GM19463 (cell line): ENCODE data around the gene CACNG8.

Experiments used
- ATAC-seq: cut with Tn5 transposase; IDR thresholded peaks from one replicate; pipeline ENCODE4 v1.9.1; 2021; ENCODE audit warnings: mild to moderate bottlenecking, moderate library complexity; ENCODE audit not compliant: unreplicated experiment

CACNG8 gene

DNA sequence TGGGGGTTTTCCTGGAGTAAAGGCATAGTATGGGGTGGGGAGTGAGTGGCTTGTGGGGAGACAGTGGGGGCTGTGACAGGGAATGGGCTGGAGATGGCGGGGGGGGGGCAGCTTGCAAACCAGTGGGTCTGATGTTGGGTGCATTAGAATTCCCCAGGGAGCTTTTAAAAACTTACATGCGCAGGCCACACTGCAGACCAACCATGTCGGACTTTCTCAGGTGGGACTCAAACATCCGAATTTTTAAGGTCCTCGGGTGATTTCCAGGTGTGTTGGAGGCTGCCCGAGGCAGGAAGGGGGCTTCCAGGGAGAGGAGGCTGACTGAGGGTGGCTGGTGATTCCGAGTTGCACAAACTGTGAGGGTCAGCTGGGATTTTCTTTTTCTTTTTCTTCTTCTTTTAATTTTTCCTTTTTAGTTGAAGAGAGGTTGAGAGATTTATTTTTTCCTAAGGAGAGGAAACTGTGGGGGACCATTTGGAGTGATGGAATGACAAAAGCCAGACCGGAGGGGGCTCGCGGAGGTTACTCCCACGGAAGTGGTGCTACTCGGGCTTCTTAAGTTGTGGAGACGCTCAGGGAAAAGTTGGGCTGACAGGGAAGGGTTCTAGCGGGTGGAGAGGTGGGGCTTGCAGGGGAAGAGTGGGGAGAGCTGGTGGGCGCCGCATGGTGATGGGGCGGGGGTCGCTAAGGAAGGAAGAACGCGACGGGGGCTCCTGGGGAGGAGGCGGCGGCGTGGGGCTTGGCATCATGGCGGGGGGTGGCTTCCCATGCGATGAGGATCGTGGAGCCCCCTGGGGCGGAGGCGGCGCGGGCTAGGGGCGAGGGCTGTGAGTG lies 997 bp upstream of the CACNG8 start:
- no peak for ATAC-seq

DNA sequence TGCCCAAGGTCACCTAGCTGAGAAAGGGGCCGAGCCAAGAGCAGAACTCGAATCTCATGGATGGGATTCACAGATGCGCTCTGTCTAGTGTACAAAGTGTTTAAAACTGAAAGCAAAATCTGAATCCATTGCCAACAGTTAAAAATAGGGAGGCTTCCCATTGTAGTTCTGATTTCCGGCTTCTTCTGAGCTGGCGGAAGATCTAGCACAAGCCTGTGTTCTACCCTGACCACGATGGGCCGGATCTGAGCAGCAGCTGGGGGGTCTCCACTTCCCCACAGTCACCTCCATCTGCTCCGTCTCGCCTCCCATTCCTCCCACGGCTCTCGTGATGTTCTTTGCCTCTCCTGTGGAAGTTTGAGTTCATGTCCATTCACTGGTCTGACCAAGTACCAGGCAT lies 2.4 kb downstream of the CACNG8 start:
- ATAC-seq: no peak

DNA sequence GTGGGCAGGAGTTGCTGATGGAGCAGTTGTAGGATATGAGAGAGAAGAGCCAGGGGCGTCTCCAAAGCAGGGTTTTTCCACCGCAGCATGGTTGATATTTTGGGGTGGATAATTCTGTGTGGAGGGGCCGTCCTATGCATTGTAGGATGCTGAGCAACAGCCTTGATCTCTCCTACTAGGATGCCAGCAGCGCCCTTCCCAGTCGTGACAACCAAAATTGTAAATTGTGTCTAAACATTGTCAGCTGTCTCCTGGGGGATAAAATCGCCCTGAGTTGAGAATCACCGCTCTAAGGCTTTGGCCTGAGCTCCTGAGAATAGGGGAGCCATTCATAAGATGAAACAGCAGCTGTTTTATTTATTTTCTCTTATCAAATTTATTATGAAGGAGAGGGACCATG lies 4.2 kb downstream of the CACNG8 start:
- ATAC-seq: no peak

DNA sequence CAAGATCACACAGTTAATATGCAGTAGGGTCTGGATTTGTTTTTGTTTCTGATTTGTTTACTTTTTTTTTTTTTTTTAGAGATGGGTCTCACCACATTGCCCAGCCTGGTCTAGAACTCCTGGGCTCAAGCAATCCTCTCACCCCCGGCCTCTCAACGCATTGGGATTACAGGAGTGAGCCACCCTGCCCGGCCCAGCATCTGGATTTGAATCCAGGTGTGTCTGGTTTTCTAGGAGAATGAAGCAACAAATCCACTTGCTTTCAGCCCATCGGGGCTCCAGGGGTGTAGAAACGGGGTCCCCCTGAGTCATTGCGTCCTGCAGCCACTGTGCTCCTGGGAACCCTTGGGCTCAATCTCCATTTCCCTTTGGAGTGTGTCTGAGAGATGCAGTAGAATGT lies 6.6 kb downstream of the CACNG8 start:
- no peak for ATAC-seq

DNA sequence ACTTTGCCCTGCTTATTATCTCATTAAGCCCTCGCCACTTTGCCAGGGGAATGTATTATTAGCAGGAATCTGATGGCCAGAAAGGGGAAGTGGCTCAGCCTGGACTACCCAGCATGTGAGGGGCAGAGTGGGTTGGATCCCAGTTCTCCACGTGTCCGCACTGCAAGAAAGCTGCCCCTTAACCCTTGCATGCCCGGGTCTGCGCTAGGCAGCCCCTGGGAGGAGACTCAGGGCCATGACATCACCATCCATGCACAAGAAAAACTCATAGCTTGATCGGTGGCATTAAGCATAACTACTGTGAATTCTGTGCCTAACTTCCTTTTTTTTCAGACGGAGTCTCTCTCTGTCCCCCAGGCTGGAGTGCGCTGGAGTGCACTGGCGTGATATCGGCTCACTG lies 8.9 kb downstream of the CACNG8 start:
- no peak for ATAC-seq

DNA sequence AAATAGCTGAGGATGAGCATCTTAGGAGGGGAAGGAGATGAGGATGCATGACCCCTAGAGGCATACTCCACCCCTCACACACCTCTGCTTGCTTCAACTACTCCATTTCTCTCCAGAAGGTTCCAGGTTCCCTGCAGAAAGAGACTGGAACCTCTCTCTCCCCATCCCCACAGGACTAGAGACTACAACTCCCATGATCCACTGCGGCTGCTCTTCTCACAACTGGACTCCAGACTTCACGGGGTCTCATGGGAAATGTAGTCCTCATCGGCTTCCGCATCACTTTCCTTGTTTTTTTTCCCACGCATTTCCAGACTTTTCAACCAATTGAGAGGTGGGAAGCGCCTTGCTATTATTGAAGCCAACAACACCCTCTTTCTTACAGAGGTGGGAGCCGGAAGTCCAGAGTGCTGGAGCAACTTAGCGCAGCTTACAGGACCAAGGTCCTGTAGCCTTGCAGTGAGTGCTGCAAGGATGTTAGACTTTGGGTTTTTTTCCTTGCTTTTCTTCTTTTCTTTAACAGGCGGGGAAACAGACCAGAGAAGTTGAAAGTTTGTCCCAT lies 14.8 kb downstream of the CACNG8 start:
- ATAC-seq: no peak

DNA sequence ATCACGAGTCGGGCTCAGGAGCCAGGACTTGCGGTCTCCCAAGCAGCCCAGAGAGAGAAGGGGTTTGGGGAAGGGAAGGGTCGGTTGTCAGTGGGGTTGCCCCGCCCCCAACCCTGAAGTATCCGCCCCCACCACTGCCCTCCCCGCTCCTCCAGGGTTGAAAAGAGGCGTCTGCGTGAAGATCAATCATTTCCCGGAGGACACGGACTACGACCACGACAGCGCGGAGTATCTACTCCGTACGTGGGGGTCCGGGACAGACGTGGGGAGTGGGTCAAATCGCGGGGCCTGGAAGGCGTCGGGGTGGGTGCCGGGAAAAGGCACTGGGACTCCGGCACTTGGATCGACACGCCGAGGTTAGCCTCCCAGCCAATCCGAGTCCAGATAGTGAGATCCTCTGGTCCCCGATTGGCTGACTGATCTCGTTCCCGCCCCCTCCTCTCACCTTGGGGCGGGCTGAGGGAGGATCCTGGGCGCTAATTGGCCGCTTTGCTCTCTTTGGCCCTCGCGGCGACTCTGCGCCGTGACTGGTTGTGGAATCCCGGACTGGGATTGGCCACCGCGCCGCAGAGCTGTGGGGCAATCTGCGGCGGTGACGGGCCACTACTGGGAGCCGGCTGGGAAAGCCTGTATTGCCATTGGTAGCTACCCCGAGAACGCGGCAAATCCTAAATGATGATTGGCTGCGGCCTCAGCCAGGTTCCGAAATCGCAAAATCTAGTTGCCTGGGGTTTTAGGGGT lies 15.4 kb downstream of the CACNG8 start:
- ATAC-seq: no peak

DNA sequence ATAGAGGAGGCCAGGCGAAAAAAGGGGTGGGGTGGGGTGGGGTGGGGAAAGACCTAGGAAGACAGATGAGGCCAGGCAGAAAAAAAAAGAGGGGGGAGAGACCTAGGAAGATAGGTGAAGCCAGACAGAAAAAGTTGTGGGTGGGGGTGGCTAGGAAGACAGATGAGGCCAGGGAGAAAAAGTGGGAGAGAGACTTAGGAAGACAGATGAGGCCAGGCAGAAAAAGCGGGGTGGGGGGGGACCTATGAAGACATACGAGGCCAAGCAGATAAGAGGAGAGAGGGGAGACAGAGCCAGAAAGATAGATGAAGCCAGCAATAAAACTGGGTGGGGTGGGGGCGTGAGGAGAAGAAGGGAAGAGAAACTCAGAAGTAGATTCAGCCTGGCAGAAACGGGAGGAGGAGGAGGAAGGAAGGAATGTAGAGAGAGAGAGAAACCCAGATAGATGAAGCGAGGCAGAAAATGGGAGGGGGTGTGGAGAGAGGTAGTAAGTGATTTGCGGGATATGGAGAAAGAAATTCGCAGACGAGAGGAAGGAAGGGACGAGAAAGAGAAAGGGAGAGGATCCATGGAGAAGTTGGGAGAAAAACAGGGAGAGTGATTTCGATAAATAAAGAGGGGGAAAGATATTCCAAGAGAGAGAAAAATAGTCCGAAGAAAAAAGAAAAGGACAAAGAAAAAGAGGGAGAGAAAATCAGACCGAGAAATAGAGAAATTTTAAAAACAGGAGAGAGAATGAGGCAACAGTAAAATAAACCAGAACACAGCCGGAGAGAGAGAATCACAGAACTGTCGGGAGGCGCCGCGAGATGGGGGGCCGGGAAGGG lies 16.5 kb downstream of the CACNG8 start:
- ATAC-seq: no peak

DNA sequence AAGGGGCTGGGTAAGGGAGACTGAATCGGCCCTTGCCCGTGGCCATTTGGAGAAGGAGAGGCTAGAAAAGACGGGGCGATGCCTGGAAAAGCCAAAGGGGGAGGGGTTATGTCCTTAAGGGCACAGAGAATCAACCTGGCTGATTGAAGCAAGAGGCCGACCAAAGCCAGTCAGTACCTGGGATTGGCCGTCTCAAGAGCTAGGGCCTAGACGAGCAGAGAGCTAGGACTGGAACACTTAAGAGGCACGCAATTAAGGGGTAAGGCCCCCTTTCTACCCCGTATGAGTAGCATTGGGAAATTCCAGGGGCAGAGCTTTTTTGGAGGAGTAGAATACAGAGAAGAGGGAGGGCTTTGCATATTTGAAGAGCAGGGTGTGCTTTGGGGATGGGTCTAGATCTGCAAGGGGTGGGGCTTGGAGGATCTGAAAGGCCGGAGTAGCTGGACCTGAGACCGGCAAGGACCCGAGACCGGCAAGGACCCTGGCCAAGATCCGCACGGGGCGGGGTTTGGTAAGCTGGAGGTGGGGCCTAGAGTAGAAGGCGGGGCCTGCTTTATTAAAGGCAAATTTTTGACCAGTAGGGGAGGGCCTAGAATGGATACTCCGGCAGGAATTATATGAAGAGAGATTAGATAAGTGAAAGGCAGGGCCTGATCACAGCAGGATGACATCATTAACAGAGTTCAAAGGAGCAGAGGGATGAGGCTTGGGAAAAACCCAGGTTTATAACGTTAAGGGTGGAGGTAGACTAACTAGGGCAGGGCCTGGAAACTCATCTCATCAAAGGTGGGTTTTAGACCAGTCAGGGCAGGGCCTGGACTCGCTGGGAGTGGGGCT lies 18.0 kb downstream of the CACNG8 start:
- no peak for ATAC-seq

DNA sequence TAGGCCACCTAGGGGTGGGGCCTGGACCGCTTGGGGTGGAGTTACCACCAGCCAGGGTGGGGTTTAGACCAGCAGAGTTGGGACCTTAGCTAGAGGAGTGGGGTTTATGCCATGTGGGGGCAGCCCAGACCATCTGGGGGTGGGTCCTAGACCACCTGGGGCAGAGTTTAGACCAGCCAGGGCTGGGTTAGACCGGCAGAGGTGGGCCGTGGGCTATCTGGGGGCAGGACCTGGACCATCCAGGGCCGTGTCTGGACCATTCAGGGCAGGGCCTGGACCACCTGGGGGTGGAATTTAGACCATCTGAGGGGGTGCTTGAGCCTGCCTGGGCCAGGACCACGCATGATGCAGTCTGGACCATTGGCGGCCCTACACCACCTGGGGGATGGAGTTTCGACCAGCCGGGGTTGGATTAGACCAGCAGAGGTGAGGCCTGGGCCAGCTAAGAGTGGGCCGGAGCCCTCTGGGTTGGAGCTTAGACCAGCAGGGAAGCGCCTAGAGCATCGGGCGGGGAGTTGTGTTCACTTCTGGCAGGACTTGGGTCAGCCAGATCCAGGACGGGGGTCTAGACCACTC lies 18.7 kb downstream of the CACNG8 start:
- no peak for ATAC-seq

DNA sequence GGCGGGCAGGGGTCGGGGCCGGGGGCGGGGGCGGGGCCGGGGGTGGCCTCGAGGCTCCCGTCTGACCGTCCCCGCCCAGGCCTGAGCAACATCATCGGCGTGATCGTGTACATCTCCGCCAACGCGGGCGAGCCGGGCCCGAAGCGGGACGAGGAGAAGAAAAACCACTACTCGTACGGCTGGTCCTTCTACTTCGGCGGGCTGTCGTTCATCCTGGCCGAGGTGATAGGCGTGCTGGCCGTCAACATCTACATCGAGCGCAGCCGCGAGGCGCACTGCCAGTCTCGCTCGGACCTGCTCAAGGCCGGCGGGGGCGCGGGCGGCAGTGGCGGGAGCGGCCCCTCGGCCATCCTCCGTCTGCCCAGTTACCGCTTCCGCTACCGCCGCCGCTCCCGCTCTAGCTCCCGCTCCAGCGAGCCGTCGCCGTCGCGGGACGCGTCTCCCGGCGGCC lies 19.3 kb downstream of the CACNG8 start:
- no peak for ATAC-seq

DNA sequence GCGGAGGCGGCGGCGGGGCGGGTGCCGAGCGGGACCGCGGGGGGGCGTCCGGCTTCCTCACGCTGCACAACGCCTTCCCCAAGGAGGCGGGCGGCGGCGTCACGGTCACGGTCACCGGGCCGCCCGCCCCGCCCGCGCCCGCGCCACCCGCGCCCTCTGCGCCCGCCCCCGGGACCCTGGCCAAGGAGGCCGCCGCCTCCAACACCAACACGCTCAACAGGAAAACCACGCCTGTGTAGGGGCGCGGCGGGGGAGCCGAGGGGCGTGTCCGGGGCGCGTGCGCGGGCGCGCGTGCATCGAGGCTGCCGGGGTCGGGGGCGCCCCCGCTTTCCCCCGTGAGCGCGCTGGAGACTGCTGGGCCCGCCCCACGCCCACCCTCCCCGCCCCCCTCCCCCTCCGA lies 19.9 kb downstream of the CACNG8 start:
- ATAC-seq: no peak

DNA sequence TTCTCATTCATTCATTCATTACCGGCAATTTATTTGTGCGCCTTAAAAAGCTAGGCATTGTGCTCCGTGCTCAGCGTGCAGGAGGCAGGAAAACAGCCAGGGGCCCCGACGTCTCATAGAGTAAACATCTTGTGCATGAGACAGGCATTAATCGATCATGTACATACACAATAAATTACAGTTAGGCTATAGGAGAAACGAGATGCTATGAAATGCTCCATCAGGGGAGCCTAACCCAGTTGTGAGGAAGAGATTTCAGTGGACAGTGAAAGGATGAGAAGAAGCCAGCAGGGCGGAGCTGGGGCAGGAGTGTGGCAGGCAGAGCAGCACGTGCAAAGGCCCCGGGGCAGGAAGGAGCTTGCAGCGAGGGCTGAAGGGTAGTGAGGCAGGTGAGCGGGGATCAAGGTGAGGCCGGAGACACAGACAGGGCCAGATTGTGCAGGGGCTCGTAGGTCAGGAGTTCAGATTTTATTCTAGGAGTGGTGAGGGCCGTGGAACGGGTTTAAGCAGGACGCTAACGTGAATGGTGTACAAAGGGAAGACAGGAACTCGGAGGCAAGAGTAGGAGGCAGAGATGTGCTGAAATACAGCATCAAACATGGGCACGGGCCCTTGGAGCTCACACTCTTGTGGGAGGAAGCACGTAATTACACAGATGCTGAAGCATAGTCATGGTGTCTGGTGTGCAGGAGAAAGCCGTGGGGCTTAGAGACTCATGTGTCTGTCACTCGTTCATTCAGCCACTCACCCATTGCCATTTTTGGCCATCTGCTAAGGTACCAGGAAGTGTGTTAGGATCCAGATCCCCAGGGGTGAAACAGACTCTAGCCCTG lies 20.9 kb downstream of the CACNG8 start:
- ATAC-seq: no peak

DNA sequence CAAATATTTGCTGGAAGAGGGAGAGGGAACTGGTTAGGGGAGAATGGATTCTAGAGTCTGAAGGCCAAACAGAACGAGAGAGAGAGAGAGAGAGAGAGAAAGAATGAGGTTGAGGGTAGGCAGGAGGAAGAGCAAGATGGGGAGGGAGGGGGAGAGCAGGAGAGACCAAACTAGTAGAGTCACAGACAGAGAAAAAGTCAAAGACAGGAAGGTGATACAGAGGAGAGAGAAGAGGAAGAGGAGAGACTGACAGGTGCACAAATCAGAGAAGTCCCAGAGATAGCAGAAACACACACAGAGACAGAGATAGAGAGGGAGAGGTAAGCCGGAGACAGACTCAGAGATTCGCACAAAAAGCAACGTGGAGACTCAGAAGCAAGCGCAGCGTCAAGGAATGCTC lies 23.1 kb downstream of the CACNG8 start:
- no peak for ATAC-seq

DNA sequence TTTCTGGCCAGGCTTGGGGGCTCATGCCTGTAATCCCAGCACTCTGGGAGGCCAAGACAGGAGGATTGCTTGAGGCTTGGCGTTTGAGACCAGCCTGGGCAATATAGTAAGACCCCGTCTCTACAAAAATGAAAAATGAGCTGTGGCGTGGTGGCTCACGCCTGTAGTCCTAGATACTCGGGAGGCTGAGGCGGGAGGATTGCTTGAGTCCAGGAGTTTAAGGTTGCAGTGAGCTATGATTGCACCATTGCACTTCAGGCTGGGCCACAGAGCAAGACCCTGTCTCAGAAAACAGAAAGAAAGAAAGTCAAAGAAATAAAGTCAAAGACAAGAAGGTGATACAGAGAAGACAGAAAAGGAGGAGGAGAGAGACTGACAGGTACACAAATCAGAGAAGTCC lies 26.2 kb downstream of the CACNG8 start:
- no peak for ATAC-seq

DNA sequence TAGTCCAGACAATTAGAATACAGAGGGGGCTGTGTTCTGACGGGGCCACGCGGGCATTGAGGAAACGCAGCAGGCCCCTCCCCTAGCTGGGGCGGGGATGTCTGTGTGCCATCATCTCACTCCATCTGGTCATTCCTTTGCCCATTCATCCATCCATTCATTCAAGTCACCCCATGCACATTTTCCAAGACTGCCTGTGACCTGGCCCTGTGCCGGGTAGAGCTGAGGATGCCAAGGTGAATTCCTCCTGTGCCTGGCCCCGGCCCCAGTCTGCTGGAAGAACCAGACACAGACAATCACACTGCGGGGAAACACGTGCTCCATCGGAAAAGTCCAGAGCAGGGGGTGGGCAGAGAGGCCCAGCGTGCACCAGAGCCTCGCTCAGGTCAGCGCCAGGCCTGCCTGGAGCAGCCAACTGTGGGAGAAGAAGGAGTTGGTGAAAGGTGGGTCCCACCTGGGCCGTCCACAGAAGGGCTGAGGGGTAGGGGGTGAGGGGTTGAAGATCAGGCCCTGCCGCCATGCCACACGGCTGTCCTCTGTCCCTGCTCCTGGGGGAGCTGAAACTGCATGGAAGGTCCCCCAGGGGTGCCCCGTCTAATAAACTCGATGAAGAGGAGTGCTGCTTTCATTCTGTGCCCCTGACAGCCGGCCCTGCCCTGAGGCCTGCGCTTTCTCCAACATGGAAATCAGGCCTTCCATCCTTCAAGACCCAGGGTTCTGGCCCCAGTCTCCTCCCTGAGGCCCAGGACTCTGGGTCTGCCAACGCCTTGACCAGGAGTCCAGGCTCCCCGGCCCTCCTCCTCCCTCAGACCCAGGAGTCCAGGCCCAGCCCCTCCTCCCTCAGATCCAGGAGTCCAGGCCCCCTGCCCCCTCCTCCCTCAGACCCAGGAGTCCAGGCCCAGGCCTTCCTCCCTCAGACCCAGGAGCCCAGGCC lies 27.1 kb downstream of the CACNG8 start:
- no peak for ATAC-seq

DNA sequence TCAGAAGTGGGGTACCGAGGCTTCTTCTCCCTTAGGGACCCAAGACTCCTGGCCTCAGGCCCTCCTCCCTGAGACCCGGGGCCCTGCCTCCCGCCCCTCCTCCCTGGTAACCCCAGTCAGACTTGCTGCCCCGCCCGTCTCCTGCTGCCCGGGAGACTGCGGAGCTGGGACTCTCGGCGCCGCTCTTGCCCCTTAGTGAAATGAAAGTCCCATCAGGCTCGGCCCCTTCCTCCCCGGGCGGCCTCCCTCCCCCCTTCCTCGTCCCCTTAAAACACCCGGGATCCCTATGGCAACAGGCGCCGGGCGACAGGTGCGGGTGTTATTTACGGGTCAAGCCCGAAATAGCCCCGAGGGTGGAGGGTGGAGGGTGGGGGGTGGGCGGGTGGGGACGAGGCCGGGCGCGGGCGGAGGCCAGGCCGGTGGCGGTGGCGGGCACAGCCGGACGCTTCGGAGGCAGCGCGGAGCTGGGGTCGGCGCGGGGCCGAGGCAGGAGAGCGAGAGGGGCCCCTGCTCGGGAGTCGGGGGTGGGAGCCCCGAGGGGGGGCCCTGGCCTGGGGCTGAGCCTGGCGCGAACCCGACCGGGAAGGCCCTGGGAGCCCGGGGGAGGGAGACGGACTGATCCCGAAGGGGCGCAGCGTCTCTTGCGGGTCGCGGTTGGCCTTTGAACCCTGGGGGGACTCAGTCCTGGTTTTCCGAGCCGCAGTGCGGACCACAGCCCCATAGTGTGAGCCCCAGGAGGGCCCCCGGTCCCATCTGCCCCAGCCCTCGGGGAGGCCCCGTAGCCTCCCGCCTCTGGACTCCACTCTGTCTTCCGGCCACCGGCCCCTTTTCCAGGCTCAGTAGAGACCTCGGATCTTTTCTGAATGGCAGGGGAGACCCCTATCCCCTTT lies 28.7 kb downstream of the CACNG8 start, which contains the start of gene CACNG6:
TSS of gene CACNG6 (plus strand) at position 414 of the 890 bp plus-strand sequence. CDS start 1,241 bp downstream, outside the sequence.
- ATAC-seq: no peak
